ENCODE measurements around the gene METAP1D.
"Not testable (repeated sequence)": the region's sequence is repeated elsewhere in the genome, so short reads cannot be mapped to it uniquely, and the experiment has no call there.

METAP1D gene

GRCh38 chr2:172065111-172065510, 65.4 kb downstream of the METAP1D start:
- no peak for TF ChIP-seq CTCF (IDR thresholded peaks at IDR 0.05; ENCODE audit: insufficient read depth, low read depth, low read length, missing control alignments)
- H3K4me3 ChIP-seq (ENCODE audit: low read length), result no peak overlapping the region
- peak; percentile 56 for DNase-seq (ENCODE audit: low read depth)

- no peak overlapping the region for H3K4me3 ChIP-seq (ENCODE audit: low read length)
- DNase-seq (ENCODE audit: low read depth), result no peak
- no peak for TF ChIP-seq CTCF (IDR thresholded peaks at IDR 0.05; ENCODE audit: insufficient read depth, low read depth, low read length, missing control alignments)
Measured at GRCh38 chr2:172066394-172066886, 66.7 kb downstream of the METAP1D start.

GRCh38 chr2:172067905-172068304, 68.2 kb downstream of the METAP1D start:
- H3K4me3 ChIP-seq (ENCODE audit: low read length); DNase-seq (ENCODE audit: low read depth): not testable (repeated sequence)

- DNase-seq (ENCODE audit: low read depth), result no peak
- H3K4me3 ChIP-seq (ENCODE audit: low read length), result no peak overlapping the region
- no peak for TF ChIP-seq CTCF (IDR thresholded peaks at IDR 0.05; ENCODE audit: insufficient read depth, low read depth, low read length, missing control alignments)
Measured at GRCh38 chr2:172070936-172071335, 71.2 kb downstream of the METAP1D start.

GRCh38 chr2:172072303-172072702, 72.5 kb downstream of the METAP1D start:
- no peak for DNase-seq (ENCODE audit: low read depth)
- no peak for TF ChIP-seq CTCF (IDR thresholded peaks at IDR 0.05; ENCODE audit: insufficient read depth, low read depth, low read length, missing control alignments)
- H3K4me3 ChIP-seq (ENCODE audit: low read length), result no peak overlapping the region

- no peak for TF ChIP-seq CTCF (IDR thresholded peaks at IDR 0.05; ENCODE audit: insufficient read depth, low read depth, low read length, missing control alignments)
- DNase-seq (ENCODE audit: low read depth), result no peak
- no peak overlapping the region for H3K4me3 ChIP-seq (ENCODE audit: low read length)
Measured at GRCh38 chr2:172072706-172073105, 73.0 kb downstream of the METAP1D start.

GRCh38 chr2:172073518-172073917, 73.8 kb downstream of the METAP1D start:
- H3K4me3 ChIP-seq (ENCODE audit: low read length), result no peak overlapping the region
- TF ChIP-seq CTCF (IDR thresholded peaks at IDR 0.05; ENCODE audit: insufficient read depth, low read depth, low read length, missing control alignments), result no peak
- DNase-seq (ENCODE audit: low read depth), result no peak
